A673 (cell line): ENCODE data around the gene ATP6V0C. TPM values are rescaled to one million over a fixed set of nuclear protein-coding genes. Genes with fewer than 3 reads are reported as not detected.

Experiments
- BruUV-seq: library from RNA; stranded (reverse); fragments of 400-500 nt; replicated peaks from 2 replicates; lab custom pipeline; 2021; lab: Mats Ljungman, UMichigan
- CTCF ChIA-PET: fragments of 300-600 bp; sonication (Branson Sonifier 250); formaldehyde crosslinking; loops from one replicate; lab custom pipeline; 2022; ENCODE audit warnings: antibody characterized with exemption; lab: Charles Lee
- POLR2A ChIA-PET: fragments of 300-600 bp; sonication (Branson Sonifier 250); formaldehyde crosslinking; loops from one replicate; lab custom pipeline; 2022; ENCODE audit warnings: antibody characterized with exemption; ENCODE audit not compliant: low non-redundant PET; lab: Charles Lee
- DNase-seq: peaks from one replicate; pipeline ENCODE4 v3.0.0-alpha.2; 2015; ENCODE audit warnings: low spot score
- H3K27ac ChIP-seq: fragments of 200-600 bp; sonication (generic); 2 replicates; pipeline ENCODE4 v1.5.1; 2016; ENCODE audit warnings: mixed run types, low read depth, mild to moderate bottlenecking, mixed read lengths, antibody characterized with exemption, low read length; ENCODE audit not compliant: poor library complexity, severe bottlenecking
- H3K27me3 ChIP-seq: fragments of 200-600 bp; sonication (generic); replicated peaks from 2 replicates; pipeline ENCODE4 v1.6.1; 2017; ENCODE audit warnings: mixed run types, low read depth, mild to moderate bottlenecking, mixed read lengths, antibody characterized with exemption, low read length; ENCODE audit not compliant: insufficient read depth, poor library complexity
- H3K36me3 ChIP-seq: fragments of 200-600 bp; sonication (generic); 2 replicates; pipeline ENCODE4 v1.6.1; 2016; ENCODE audit warnings: mixed run types, mild to moderate bottlenecking, mixed read lengths, antibody characterized with exemption, low read length; ENCODE audit not compliant: insufficient read depth, poor library complexity, severe bottlenecking
- H3K4me1 ChIP-seq: fragments of 200-600 bp; sonication (generic); 2 replicates; pipeline ENCODE4 v1.6.1; 2017; ENCODE audit warnings: mixed run types, mild to moderate bottlenecking, mixed read lengths, antibody characterized with exemption, low read length; ENCODE audit not compliant: insufficient read depth, poor library complexity, severe bottlenecking
- H3K4me3 ChIP-seq: fragments of 200-600 bp; sonication (generic); 2 replicates; pipeline ENCODE4 v1.5.1; 2016; ENCODE audit warnings: low read depth, mixed run types, mild to moderate bottlenecking, mixed read lengths, low read length; ENCODE audit not compliant: poor library complexity, severe bottlenecking
- H3K9me3 ChIP-seq: fragments of 200-600 bp; sonication (generic); 2 replicates; pipeline ENCODE4 v1.6.1; 2016; ENCODE audit warnings: mixed run types, low read depth, mild to moderate bottlenecking, mixed read lengths, antibody characterized with exemption, low read length; ENCODE audit not compliant: poor library complexity, severe bottlenecking
- EZH2 ChIP-seq: fragments of 200-600 bp; sonication (generic); IDR thresholded peaks from 2 replicates; pipeline ENCODE4 v1.6.1; 2017; ENCODE audit warnings: borderline replicate concordance, low read depth, mild to moderate bottlenecking, mixed read lengths, antibody characterized with exemption, low read length; ENCODE audit not compliant: poor library complexity, severe bottlenecking
- intact Hi-C: fragments of 100-400 bp; cut with micrococcal nuclease; formaldehyde crosslinking; loops from one replicate; pipeline ENCODE4 v1.10.0; 2022; ENCODE audit not compliant: unreplicated experiment
- total RNA-seq: library from RNA; stranded (reverse); gene quantifications from 2 replicates; pipeline ENCODE4 v1.2.3, GENCODE V29; 2021
- TF ChIP-seq, protein P1 (sequence below): fragments of 300-800, 200-600 bp; sonication (generic); conservative IDR thresholded peaks from 2 replicates; pipeline ENCODE4 v1.5.1; 2017; ENCODE audit warnings: low read depth, mild to moderate bottlenecking, antibody characterized with exemption, low read length, moderate library complexity, mixed read lengths

The ATP6V0C gene
- total RNA-seq, 1 experiment from 2014 or later: 252 TPM

GRCh38 chr16:2472488-2472864 lies 41.3 kb upstream of the ATP6V0C start:
- no peak for TF ChIP-seq EZH2
- TF ChIP-seq, protein P1, sequence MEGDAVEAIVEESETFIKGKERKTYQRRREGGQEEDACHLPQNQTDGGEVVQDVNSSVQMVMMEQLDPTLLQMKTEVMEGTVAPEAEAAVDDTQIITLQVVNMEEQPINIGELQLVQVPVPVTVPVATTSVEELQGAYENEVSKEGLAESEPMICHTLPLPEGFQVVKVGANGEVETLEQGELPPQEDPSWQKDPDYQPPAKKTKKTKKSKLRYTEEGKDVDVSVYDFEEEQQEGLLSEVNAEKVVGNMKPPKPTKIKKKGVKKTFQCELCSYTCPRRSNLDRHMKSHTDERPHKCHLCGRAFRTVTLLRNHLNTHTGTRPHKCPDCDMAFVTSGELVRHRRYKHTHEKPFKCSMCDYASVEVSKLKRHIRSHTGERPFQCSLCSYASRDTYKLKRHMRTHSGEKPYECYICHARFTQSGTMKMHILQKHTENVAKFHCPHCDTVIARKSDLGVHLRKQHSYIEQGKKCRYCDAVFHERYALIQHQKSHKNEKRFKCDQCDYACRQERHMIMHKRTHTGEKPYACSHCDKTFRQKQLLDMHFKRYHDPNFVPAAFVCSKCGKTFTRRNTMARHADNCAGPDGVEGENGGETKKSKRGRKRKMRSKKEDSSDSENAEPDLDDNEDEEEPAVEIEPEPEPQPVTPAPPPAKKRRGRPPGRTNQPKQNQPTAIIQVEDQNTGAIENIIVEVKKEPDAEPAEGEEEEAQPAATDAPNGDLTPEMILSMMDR: no peak
- BruUV-seq: no TSS peak
- CTCF ChIA-PET: no interaction called here
- Histone ChIP-seq H3K9me3 (no peaks in the 10 kb centered on the region), H3K36me3 (no peaks in the 10 kb centered on the region), H3K4me3 (no peak overlapping the region), H3K27ac (no peak overlapping the region), H3K4me1 (peaks cover 64% of the 10 kb centered on the region), H3K27me3 (no peaks in the 10 kb centered on the region)
- no peak for DNase-seq
- intact Hi-C loops: no loop called here
- POLR2A ChIA-PET: no interaction called here

GRCh38 chr16:2472885-2473445 lies 40.8 kb upstream of the ATP6V0C start:
- intact Hi-C loops: no loop called here
- TF ChIP-seq, protein P1: no peak
- no peak for TF ChIP-seq EZH2

GRCh38 chr16:2473446-2473926 lies 40.3 kb upstream of the ATP6V0C start:
- no peak for DNase-seq
- peaks cover 54% of the 10 kb centered on the region for H3K4me1 ChIP-seq

More at GRCh38 chr16:2472885-2473445, 40.8 kb upstream of the ATP6V0C start:
- Histone ChIP-seq H3K27ac (no peak overlapping the region), H3K27me3 (no peaks in the 10 kb centered on the region), H3K4me3 (peak overlapping the region; percentile 87), H3K9me3 (no peaks in the 10 kb centered on the region), H3K36me3 (no peaks in the 10 kb centered on the region), H3K4me1 (peaks cover 60% of the 10 kb centered on the region)
- DNase-seq: no peak
- POLR2A ChIA-PET: no interaction called here
- CTCF ChIA-PET: no interaction called here
- BruUV-seq: no TSS peak

More at GRCh38 chr16:2473446-2473926, 40.3 kb upstream of the ATP6V0C start:
- POLR2A ChIA-PET: no interaction called here
- H3K4me3 ChIP-seq: peak overlapping the region; percentile 87
- H3K27me3 ChIP-seq: no peaks in the 10 kb centered on the region
- intact Hi-C loops: no loop called here
- no peak overlapping the region for H3K27ac ChIP-seq
- CTCF ChIA-PET: no interaction called here
- no peaks in the 10 kb centered on the region for H3K9me3 ChIP-seq
- BruUV-seq: no TSS peak
- H3K36me3 ChIP-seq: no peaks in the 10 kb centered on the region
- TF ChIP-seq, protein P1: no peak
- no peak for TF ChIP-seq EZH2
